Measurements from ENCODE around the gene PTPRK. TPM values are rescaled to one million over a fixed set of nuclear protein-coding genes. Genes with fewer than 3 reads are reported as not detected.

The PTPRK gene
- total and polyA plus RNA-seq, 2 of the 13 experiments (the other 11 are each of a cell fraction or from before 2014, with no cell fraction given), result 43.6 to 98.3 TPM

DNA sequence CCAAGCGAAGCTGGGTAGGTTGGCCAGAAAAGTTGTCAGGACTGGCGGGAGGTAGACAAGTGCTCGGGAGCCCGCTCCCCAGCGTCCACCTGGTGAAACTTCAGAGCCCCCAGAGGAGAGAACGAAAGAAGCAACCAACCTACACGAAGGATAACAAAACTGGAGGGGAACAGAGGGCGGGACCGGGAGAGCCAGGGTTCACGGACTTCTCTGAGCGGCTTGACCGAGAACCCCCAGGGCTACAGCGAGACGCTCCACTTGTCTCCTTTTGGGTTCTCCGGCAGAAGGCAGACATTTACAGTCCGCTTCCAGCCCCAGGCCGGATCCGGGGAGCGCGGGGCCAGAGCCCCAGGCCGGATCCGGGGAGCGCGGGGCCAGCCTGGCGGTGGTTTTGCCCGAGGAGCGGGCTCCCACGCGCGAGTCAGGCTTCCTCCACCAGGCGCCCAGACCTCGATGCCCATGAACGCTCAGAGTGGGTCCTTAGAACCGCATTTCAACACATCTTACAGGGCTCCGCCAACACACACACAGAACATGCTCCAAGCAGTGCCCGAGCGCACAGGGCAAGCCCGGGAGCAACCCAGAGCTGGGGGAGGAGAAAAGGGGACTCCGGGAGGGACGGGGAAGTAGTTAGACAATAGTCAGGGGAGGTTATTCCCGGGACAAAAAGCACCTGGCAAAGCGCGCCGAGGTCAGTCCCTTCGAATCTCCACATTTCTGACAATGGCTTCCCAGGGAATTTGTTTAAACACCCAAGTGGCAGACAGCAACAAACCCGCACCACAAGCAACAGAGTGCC lies 1.1 kb downstream of the PTPRK start (continued):
- TF ChIP-seq, protein P1, sequence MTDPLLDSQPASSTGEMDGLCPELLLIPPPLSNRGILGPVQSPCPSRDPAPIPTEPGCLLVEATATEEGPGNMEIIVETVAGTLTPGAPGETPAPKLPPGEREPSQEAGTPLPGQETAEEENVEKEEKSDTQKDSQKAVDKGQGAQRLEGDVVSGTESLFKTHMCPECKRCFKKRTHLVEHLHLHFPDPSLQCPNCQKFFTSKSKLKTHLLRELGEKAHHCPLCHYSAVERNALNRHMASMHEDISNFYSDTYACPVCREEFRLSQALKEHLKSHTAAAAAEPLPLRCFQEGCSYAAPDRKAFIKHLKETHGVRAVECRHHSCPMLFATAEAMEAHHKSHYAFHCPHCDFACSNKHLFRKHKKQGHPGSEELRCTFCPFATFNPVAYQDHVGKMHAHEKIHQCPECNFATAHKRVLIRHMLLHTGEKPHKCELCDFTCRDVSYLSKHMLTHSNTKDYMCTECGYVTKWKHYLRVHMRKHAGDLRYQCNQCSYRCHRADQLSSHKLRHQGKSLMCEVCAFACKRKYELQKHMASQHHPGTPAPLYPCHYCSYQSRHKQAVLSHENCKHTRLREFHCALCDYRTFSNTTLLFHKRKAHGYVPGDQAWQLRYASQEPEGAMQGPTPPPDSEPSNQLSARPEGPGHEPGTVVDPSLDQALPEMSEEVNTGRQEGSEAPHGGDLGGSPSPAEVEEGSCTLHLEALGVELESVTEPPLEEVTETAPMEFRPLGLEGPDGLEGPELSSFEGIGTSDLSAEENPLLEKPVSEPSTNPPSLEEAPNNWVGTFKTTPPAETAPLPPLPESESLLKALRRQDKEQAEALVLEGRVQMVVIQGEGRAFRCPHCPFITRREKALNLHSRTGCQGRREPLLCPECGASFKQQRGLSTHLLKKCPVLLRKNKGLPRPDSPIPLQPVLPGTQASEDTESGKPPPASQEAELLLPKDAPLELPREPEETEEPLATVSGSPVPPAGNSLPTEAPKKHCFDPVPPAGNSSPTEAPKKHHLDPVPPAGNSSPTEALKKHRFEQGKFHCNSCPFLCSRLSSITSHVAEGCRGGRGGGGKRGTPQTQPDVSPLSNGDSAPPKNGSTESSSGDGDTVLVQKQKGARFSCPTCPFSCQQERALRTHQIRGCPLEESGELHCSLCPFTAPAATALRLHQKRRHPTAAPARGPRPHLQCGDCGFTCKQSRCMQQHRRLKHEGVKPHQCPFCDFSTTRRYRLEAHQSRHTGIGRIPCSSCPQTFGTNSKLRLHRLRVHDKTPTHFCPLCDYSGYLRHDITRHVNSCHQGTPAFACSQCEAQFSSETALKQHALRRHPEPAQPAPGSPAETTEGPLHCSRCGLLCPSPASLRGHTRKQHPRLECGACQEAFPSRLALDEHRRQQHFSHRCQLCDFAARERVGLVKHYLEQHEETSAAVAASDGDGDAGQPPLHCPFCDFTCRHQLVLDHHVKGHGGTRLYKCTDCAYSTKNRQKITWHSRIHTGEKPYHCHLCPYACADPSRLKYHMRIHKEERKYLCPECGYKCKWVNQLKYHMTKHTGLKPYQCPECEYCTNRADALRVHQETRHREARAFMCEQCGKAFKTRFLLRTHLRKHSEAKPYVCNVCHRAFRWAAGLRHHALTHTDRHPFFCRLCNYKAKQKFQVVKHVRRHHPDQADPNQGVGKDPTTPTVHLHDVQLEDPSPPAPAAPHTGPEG (CRISPR knock-in tag; IDR thresholded peaks at IDR 0.05), result peak; percentile 44
- TF ChIP-seq SOX13 (IDR thresholded peaks at IDR 0.05) (no peak), SOX13 (CRISPR knock-in tag; conservative IDR thresholded peaks at IDR 0.05 in 1 of 2, IDR thresholded peaks at IDR 0.05 in 1 of 2) (peak in 1 of 2 experiments; percentile 16; a peak in 1 of 4 replicates), AGO2 (optimal IDR thresholded peaks at IDR 0.05; ENCODE audit: low read depth, low read length) (no peak), MEIS1 (CRISPR knock-in tag; IDR thresholded peaks at IDR 0.05; ENCODE audit: borderline replicate concordance) (no peak), SIX1 (CRISPR knock-in tag; IDR thresholded peaks at IDR 0.05; ENCODE audit: borderline replicate concordance) (peak; percentile 38; the same call in 1 of the 2 replicates), ZNF782 (CRISPR knock-in tag; IDR thresholded peaks at IDR 0.05; ENCODE audit: borderline replicate concordance) (peak; percentile 26; the same call in 1 of the 2 replicates), LCORL (IDR thresholded peaks at IDR 0.05) (no peak), LCORL (CRISPR knock-in tag; IDR thresholded peaks at IDR 0.05) (peak; percentile 74; the same call in 1 of the 2 replicates), SRSF9 (IDR thresholded peaks at IDR 0.05; ENCODE audit: borderline replicate concordance, insufficient read depth, low read depth, low read length, poor library complexity, severe bottlenecking) (no peak), ZNF264 (CRISPR knock-in tag; IDR thresholded peaks at IDR 0.05) (peak; percentile 92), ATF1 (CRISPR knock-in tag; IDR thresholded peaks at IDR 0.05) (no peak)
- TF ChIP-seq, protein P2, sequence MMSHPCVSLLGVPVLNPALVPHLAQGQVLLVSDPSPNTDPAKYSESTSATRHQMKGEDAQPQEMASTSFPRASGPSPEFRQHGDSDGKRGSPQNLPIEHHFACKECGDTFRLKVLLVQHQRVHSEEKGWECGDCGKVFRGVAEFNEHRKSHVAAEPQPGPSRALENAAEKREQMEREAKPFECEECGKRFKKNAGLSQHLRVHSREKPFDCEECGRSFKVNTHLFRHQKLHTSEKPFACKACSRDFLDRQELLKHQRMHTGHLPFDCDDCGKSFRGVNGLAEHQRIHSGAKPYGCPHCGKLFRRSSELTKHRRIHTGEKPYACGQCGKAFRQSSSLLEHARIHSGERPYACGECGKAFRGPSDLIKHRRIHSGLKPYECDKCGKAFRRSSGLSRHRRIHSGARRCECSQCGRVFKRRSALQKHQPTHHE (CRISPR knock-in tag; IDR thresholded peaks at IDR 0.05; ENCODE audit: borderline replicate concordance), result peak; percentile 40; the same call in 1 of the 2 replicates
- TF ChIP-seq, protein P3, sequence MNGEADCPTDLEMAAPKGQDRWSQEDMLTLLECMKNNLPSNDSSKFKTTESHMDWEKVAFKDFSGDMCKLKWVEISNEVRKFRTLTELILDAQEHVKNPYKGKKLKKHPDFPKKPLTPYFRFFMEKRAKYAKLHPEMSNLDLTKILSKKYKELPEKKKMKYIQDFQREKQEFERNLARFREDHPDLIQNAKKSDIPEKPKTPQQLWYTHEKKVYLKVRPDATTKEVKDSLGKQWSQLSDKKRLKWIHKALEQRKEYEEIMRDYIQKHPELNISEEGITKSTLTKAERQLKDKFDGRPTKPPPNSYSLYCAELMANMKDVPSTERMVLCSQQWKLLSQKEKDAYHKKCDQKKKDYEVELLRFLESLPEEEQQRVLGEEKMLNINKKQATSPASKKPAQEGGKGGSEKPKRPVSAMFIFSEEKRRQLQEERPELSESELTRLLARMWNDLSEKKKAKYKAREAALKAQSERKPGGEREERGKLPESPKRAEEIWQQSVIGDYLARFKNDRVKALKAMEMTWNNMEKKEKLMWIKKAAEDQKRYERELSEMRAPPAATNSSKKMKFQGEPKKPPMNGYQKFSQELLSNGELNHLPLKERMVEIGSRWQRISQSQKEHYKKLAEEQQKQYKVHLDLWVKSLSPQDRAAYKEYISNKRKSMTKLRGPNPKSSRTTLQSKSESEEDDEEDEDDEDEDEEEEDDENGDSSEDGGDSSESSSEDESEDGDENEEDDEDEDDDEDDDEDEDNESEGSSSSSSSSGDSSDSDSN (CRISPR knock-in tag; IDR thresholded peaks at IDR 0.05), result peak; percentile 93
- TF ChIP-seq, protein P4, sequence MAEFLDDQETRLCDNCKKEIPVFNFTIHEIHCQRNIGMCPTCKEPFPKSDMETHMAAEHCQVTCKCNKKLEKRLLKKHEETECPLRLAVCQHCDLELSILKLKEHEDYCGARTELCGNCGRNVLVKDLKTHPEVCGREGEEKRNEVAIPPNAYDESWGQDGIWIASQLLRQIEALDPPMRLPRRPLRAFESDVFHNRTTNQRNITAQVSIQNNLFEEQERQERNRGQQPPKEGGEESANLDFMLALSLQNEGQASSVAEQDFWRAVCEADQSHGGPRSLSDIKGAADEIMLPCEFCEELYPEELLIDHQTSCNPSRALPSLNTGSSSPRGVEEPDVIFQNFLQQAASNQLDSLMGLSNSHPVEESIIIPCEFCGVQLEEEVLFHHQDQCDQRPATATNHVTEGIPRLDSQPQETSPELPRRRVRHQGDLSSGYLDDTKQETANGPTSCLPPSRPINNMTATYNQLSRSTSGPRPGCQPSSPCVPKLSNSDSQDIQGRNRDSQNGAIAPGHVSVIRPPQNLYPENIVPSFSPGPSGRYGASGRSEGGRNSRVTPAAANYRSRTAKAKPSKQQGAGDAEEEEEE (CRISPR knock-in tag; IDR thresholded peaks at IDR 0.05; ENCODE audit: borderline replicate concordance), result no peak

All from HepG2 (cell line).